CD14-positive monocyte (primary cell): ENCODE measurements around the gene RELL2. TPM values are rescaled to one million over a fixed set of nuclear protein-coding genes. Genes with fewer than 3 reads are reported as not detected.

Experiments used
- DNase-seq, 3 donors: peaks; one replicate each; pipeline ENCODE4 v3.0.0-alpha.2; 2011 to 2022
- H2AFZ ChIP-seq: 2 replicates; pipeline ENCODE4 v1.6.0; 2012; ENCODE audit warnings: mild to moderate bottlenecking, low read depth, low read length, inconsistent platforms; ENCODE audit not compliant: insufficient read depth, poor library complexity, severe bottlenecking
- H3K27ac ChIP-seq, 2 donors: 1 replicate in 1 of 2; 2 replicates in 1 of 2; pipeline ENCODE4 v1.5.1; 2012 to 2013; ENCODE audit warnings: low read length in 2 of 2, control low read depth in 1 of 2, inconsistent platforms in 1 of 2, low read depth in 1 of 2, mild to moderate bottlenecking in 1 of 2
- H3K27me3 ChIP-seq, 2 donors: one replicate each; pipeline versions ENCODE4 v1.6.0 to v1.6.1; 2011 to 2013; ENCODE audit warnings: low read length in 2 of 2; ENCODE audit not compliant: control insufficient read depth in 2 of 2, insufficient read depth in 2 of 2
- H3K36me3 ChIP-seq, 2 donors: replicated peaks in 1 of 2; 1 replicate in 1 of 2; 2 replicates in 1 of 2; pipeline versions ENCODE4 v1.5.1 to v1.6.1; 2012 to 2013; ENCODE audit warnings: low read length in 2 of 2, control low read depth in 1 of 2, inconsistent platforms in 1 of 2, mild to moderate bottlenecking in 1 of 2; ENCODE audit not compliant: insufficient read depth in 2 of 2, control insufficient read depth in 1 of 2
- H3K4me1 ChIP-seq, 2 donors: 1 replicate in 1 of 2; 2 replicates in 1 of 2; pipeline versions ENCODE4 v1.5.1 to v1.6.1; 2012 to 2013; ENCODE audit warnings: low read length in 2 of 2, control low read depth in 1 of 2, inconsistent platforms in 1 of 2, mild to moderate bottlenecking in 1 of 2, moderate library complexity in 1 of 2; ENCODE audit not compliant: insufficient read depth in 2 of 2, control insufficient read depth in 1 of 2
- H3K4me2 ChIP-seq: replicated peaks from 2 replicates; pipeline ENCODE3; 2012; ENCODE audit warnings: low read length, moderate library complexity, mild to moderate bottlenecking; ENCODE audit not compliant: poor library complexity, severe bottlenecking; ENCODE audit errors: extremely low read depth
- H3K4me3 ChIP-seq, 3 experiments: fragments of 200-600 bp in 1 of 3; sonication (generic) in 1 of 3; replicated peaks in 1 of 3; 1 replicate in 2 of 3; 2 replicates in 1 of 3; pipeline ENCODE4 v1.5.1; 2011 to 2013; ENCODE audit warnings: low read length in 3 of 3, mild to moderate bottlenecking in 3 of 3, control low read depth in 2 of 3, low read depth in 2 of 3, inconsistent platforms in 1 of 3, moderate library complexity in 1 of 3
- H3K79me2 ChIP-seq: 2 replicates; pipeline ENCODE4 v1.6.0; 2012; ENCODE audit warnings: mild to moderate bottlenecking, control low read depth, inconsistent platforms, low read length, moderate library complexity; ENCODE audit not compliant: insufficient read depth
- H3K9ac ChIP-seq: 2 replicates; pipeline ENCODE4 v1.6.0; 2017; ENCODE audit warnings: low read length, mild to moderate bottlenecking; ENCODE audit not compliant: insufficient read depth, poor library complexity, severe bottlenecking
- H3K9me3 ChIP-seq, 2 donors: replicated peaks in 1 of 2; 1 replicate in 1 of 2; 2 replicates in 1 of 2; pipeline versions ENCODE4 v1.5.1 to v1.6.1; 2012 to 2013; ENCODE audit warnings: low read length in 2 of 2, control low read depth in 1 of 2; ENCODE audit not compliant: control insufficient read depth in 1 of 2, insufficient read depth in 1 of 2
- H4K20me1 ChIP-seq: 2 replicates; pipeline ENCODE4 v1.6.0; 2012; ENCODE audit warnings: mild to moderate bottlenecking, low read length, control low read depth, moderate library complexity; ENCODE audit not compliant: insufficient read depth
- H3K27ac Mint-ChIP-seq, 7 donors: one replicate each; pipeline ENCODE4 v1.8.0; 2020; ENCODE audit warnings: mild to moderate bottlenecking in 7 of 7, mixed read lengths in 7 of 7, moderate library complexity in 6 of 7, inconsistent platforms in 2 of 7
- H3K27me3 Mint-ChIP-seq, 3 donors: one replicate each; pipeline ENCODE4 v1.8.0; 2021 to 2022; ENCODE audit warnings: low read depth in 3 of 3, mild to moderate bottlenecking in 3 of 3, mixed read lengths in 3 of 3, moderate library complexity in 3 of 3, inconsistent platforms in 1 of 3
- H3K36me3 Mint-ChIP-seq, 2 donors: one replicate each; pipeline ENCODE4 v1.8.0; 2020; ENCODE audit warnings: mixed read lengths in 2 of 2, inconsistent platforms in 1 of 2, mild to moderate bottlenecking in 1 of 2
- H3K4me1 Mint-ChIP-seq: one replicate; pipeline ENCODE4 v1.8.0; 2020; ENCODE audit warnings: mild to moderate bottlenecking, mixed read lengths
- H3K4me3 Mint-ChIP-seq, 2 donors: one replicate each; pipeline ENCODE4 v1.8.0; 2020; ENCODE audit warnings: mild to moderate bottlenecking in 2 of 2, mixed read lengths in 2 of 2, moderate library complexity in 1 of 2
- H3K9me3 Mint-ChIP-seq, 7 donors: one replicate each; pipeline ENCODE4 v1.8.0; 2020 to 2022; ENCODE audit warnings: mixed read lengths in 7 of 7, mild to moderate bottlenecking in 6 of 7, moderate library complexity in 6 of 7, inconsistent platforms in 2 of 7
- CTCF ChIP-seq: fragments of 200-600 bp; IDR thresholded peaks from one replicate; pipeline ENCODE4 v1.8.0; 2022; ENCODE audit warnings: antibody characterized with exemption, mild to moderate bottlenecking
- WGBS: methylation state at CpG from one replicate; pipeline ENCODE4 v1.1.5; 2013; ENCODE audit warnings: missing lambda C conversion rate; ENCODE audit not compliant: insufficient coverage; 5-methylcytosine and 5-hydroxymethylcytosine counted together
- intact Hi-C, 2 donors: fragments of 100-400 bp; cut with micrococcal nuclease; formaldehyde crosslinking; loops; one replicate each; pipeline versions ENCODE4 v1.15.0 to v1.15.1; 2023
- polyA plus RNA-seq, 3 donors: library from polyadenylated mRNA; depleted of rRNA in 1 of 3; unstranded in 2 of 3; stranded (reverse) in 1 of 3; fragments of 300-500 nt in 2 of 3; fragments of >200 nt in 1 of 3; fragmentation: Illumina TruSeq in 2 of 3; gene quantifications; 1 replicate in 2 of 3; 2 replicates in 1 of 3; pipeline ENCODE4 v1.2.3, GENCODE V29; 2012 to 2021

RELL2 gene
- polyA plus RNA-seq, 3 donors, result 1.0 to 17.3 (median 1.3) TPM

GRCh38 chr5:141655020-141655419, 18.2 kb downstream of the RELL2 start:
- no peak for DNase-seq
- Histone ChIP-seq H3K9ac (no peak overlapping the region), H3K79me2 (no peaks in the 10 kb centered on the region), H2AFZ (no peak overlapping the region), H3K4me2 (no peak overlapping the region), H3K27me3 (no peaks in the 10 kb centered on the region), H4K20me1 (no peaks in the 10 kb centered on the region), H3K9me3 (no peaks in the 10 kb centered on the region), H3K36me3 (peaks cover 44 to 63% of the 10 kb centered on the region in 2 donors), H3K27ac (no peak overlapping the region), H3K4me1 (peaks cover 13 to 16% of the 10 kb centered on the region in 2 donors), H3K4me3 (no peak overlapping the region)
- Mint-ChIP-seq H3K4me1 (peaks cover 18% of the 10 kb centered on the region), H3K9me3 (peaks cover 0 to 2% (median 0%) of the 10 kb centered on the region in 7 donors), H3K27me3 (peaks cover 0 to 2% (median 2%) of the 10 kb centered on the region in 3 donors), H3K4me3 (no peak overlapping the region), H3K27ac (peak overlapping the region in 2 of 7 donors; percentile 15 to 44), H3K36me3 (peaks cover 61 to 64% of the 10 kb centered on the region in 2 donors)
- no peak for TF ChIP-seq CTCF
- intact Hi-C loops, result no loop called here
- WGBS, result 93% methylated on average over 5 of the region's 7 CpGs

GRCh38 chr5:141656396-141656795, 19.6 kb downstream of the RELL2 start:
- no peaks in the 10 kb centered on the region for H4K20me1 ChIP-seq
- Mint-ChIP-seq H3K27me3 (peaks cover 0 to 2% (median 0%) of the 10 kb centered on the region in 3 donors), H3K36me3 (peaks cover 70% of the 10 kb centered on the region in 2 donors), H3K9me3 (peaks cover 0 to 4% (median 0%) of the 10 kb centered on the region in 7 donors), H3K4me3 (no peak overlapping the region), H3K27ac (no peak overlapping the region), H3K4me1 (peaks cover 7% of the 10 kb centered on the region)
- H3K4me2 ChIP-seq, result no peak overlapping the region
- H2AFZ ChIP-seq, result no peak overlapping the region
- intact Hi-C loops, result no loop called here
- no peaks in the 10 kb centered on the region for H3K9me3 ChIP-seq
- H3K27ac ChIP-seq, result no peak overlapping the region
- DNase-seq, result no peak
- 100% methylated on average over 8 of the region's 9 CpGs for WGBS
- no peak for TF ChIP-seq CTCF
- peaks cover 48 to 67% of the 10 kb centered on the region in 2 donors for H3K36me3 ChIP-seq
- no peak overlapping the region for H3K4me3 ChIP-seq
- no peak overlapping the region for H3K9ac ChIP-seq
- no peaks in the 10 kb centered on the region for H3K27me3 ChIP-seq
- H3K4me1 ChIP-seq, result peaks cover 4 to 5% of the 10 kb centered on the region in 2 donors
- no peaks in the 10 kb centered on the region for H3K79me2 ChIP-seq
